GM12891 (cell line): ENCODE measurements around the gene SATB2.

ENCODE experiments used
- POLR2A ChIP-seq: IDR thresholded peaks from 2 replicates; pipeline ENCODE4 v1.6.1; 2011; ENCODE audit warnings: low read depth, low read length, control low read depth
- POLR2AphosphoS5 ChIP-seq: IDR thresholded peaks from 2 replicates; pipeline ENCODE4 v1.6.1; 2011; ENCODE audit warnings: low read depth, low read length, control low read depth
- POU2F2 ChIP-seq: IDR thresholded peaks from 2 replicates; pipeline ENCODE4 v1.6.1; 2011; ENCODE audit warnings: low read depth, mild to moderate bottlenecking, control low read depth, low read length, moderate library complexity
- TAF1 ChIP-seq: IDR thresholded peaks from 2 replicates; pipeline ENCODE4 v1.6.1; 2011; ENCODE audit warnings: low read depth, low read length, control low read depth

DNA sequence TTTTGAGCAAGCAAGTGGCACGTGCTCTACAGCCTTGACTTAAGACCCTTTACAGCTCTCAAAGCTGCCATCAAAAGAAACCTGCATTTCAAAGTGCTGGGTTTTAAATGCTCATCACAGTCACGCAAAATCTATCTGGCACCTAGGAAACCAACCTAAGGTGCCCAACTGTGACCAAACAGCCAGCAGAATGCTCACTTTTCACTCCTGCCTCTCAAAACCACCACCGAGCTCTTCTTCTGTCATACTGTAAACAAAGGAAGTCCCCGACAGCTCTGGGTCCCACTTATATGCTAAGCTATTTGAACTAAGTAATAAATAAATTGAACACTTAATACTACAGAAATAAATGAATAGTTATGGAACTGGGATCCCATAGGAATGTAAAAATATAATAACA lies 33.6 kb downstream of the SATB2 start:
- TF ChIP-seq POLR2A, result no peak
- TF ChIP-seq POLR2AphosphoS5, result no peak
- no peak for TF ChIP-seq TAF1
- no peak for TF ChIP-seq POU2F2
